ENCODE measurements around the gene TMPRSS3.

TMPRSS3 gene

DNA sequence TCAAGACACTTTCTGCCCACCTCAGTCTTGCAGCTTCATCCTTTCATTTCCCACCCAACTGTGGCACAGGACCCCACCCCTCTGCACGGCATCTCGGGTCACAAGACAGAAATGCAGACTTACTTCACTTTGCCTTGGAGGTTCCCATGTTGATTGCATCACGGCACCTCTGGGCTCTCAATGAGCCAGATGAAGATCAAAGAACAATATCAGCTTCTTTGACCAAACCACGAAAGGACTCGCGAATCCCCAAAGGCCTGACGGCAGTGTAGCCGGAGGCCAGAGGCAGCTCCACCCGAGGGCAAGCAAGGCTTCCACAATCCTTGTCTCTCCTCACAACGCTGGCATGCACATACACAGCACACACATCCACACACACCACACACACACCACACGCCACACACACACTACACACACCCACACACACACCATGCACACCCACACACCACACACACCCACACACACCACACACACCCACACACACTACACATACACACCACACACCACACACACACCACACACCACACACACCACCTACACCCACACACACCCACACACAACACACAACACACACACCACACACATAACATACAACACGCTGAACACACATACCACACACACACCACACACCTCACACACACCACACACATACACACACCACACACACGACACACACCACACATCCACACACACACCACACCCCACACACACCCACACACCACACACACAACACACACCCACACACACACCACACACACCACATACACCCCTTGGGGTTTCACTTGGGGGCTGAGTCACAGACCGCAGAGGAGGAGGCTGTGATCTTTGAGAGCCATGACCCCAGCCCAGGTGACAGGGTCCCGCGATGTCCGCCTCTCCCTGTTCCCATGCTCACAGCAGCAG, 43.7 kb upstream of the TMPRSS3 start (continued):
- TF ChIP-seq, protein P1, sequence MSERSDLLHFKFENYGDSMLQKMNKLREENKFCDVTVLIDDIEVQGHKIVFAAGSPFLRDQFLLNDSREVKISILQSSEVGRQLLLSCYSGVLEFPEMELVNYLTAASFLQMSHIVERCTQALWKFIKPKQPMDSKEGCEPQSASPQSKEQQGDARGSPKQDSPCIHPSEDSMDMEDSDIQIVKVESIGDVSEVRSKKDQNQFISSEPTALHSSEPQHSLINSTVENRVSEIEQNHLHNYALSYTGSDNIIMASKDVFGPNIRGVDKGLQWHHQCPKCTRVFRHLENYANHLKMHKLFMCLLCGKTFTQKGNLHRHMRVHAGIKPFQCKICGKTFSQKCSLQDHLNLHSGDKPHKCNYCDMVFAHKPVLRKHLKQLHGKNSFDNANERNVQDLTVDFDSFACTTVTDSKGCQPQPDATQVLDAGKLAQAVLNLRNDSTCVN (tag by site-specific recombination; optimal IDR thresholded peaks at IDR 0.05): no peak
- TF ChIP-seq ZNF670 (tag by site-specific recombination; IDR thresholded peaks at IDR 0.05; ENCODE audit: low read depth) (peak; percentile 90; the same call in 1 of the 2 replicates), ZBTB48 (tag by site-specific recombination; IDR thresholded peaks at IDR 0.05) (peak; percentile 45; the same call in 1 of the 2 replicates), ZNF785 (tag by site-specific recombination; IDR thresholded peaks at IDR 0.05) (peak; percentile 77), ZNF114 (tag by site-specific recombination; IDR thresholded peaks at IDR 0.05) (no peak), ZNF747 (tag by site-specific recombination; IDR thresholded peaks at IDR 0.05) (no peak), ZFHX2 (tag by site-specific recombination; conservative IDR thresholded peaks at IDR 0.05) (peak; percentile 100), ZNF707 (tag by site-specific recombination; IDR thresholded peaks at IDR 0.05) (peak; percentile 50; the same call in 1 of the 2 replicates), SP7 (tag by site-specific recombination; IDR thresholded peaks at IDR 0.05) (no peak), ZNF776 (tag by site-specific recombination; IDR thresholded peaks at IDR 0.05; ENCODE audit: borderline replicate concordance) (peak; percentile 60; the same call in 1 of the 2 replicates), ZNF660 (tag by site-specific recombination; IDR thresholded peaks at IDR 0.05) (no peak), ZNF175 (tag by site-specific recombination; IDR thresholded peaks at IDR 0.05) (0 out of 2 replicates have a peak, but pooled peaks have one; percentile 45), ZNF555 (tag by site-specific recombination; conservative IDR thresholded peaks at IDR 0.05) (no peak), ZNF560 (tag by site-specific recombination; IDR thresholded peaks at IDR 0.05; ENCODE audit: borderline replicate concordance) (no peak), ZNF521 (tag by site-specific recombination; IDR thresholded peaks at IDR 0.05) (0 out of 2 replicates have a peak, but pooled peaks have one; percentile 49), SALL2 (tag by site-specific recombination; IDR thresholded peaks at IDR 0.05; ENCODE audit: borderline replicate concordance) (peak; percentile 83; the same call in 1 of the 2 replicates)
- TF ChIP-seq, protein P2, sequence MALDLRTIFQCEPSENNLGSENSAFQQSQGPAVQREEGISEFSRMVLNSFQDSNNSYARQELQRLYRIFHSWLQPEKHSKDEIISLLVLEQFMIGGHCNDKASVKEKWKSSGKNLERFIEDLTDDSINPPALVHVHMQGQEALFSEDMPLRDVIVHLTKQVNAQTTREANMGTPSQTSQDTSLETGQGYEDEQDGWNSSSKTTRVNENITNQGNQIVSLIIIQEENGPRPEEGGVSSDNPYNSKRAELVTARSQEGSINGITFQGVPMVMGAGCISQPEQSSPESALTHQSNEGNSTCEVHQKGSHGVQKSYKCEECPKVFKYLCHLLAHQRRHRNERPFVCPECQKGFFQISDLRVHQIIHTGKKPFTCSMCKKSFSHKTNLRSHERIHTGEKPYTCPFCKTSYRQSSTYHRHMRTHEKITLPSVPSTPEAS (tag by site-specific recombination; IDR thresholded peaks at IDR 0.05): peak; percentile 82

DNA sequence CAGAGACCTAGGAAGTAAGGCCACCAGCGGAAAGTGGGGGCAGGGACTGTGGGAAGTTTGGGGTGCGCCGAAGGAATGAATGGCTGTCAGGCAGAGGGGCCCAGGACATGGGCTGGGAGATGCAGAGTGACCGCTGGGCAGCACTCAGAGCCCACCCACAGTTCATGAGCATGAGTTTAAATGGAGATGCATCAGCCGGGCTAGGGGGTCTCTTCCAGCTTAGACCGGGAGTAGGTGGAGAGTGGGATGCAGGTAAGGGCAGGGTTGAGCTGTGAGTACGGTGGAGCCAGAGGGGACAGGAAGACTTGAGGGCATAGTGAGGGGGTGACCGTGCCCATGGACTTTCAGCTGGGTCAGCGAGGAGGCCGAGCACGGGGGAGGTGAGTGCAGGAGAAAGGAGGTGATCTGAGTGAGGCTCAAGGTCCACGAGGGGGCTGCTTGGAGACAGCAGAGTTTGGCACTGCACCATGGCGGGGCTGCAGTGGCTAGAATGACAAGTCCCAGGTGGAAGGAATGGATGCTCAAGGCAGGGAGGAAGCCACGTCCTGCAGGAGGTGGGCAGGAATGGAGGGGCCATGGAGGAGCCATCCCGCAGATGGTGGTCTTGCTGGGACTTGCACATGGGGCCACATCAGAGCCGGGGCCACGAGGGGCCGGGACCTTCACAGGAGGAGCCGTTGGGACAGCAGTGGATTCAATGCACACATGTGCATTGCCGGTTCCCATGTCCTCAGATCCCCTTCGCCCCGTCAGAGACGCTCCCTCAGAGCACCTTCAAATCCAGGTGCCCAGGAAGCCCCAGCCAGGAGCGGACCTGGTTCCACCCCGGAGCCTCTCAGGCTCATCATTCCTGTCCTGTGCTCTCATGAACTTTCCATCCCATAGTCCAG, 42.7 kb upstream of the TMPRSS3 start:
- TF ChIP-seq ZFHX2 (tag by site-specific recombination; conservative IDR thresholded peaks at IDR 0.05) (no peak), ZEB2 (tag by site-specific recombination; IDR thresholded peaks at IDR 0.05) (no peak), ZFP69B (tag by site-specific recombination; IDR thresholded peaks at IDR 0.05) (no peak), KLF10 (tag by site-specific recombination; IDR thresholded peaks at IDR 0.05) (no peak), ZNF24 (tag by site-specific recombination; IDR thresholded peaks at IDR 0.05) (no peak), ZNF843 (tag by site-specific recombination; IDR thresholded peaks at IDR 0.05) (no peak)
- no peak overlapping the region for H3K27ac ChIP-seq (ENCODE audit: extremely low read depth, low read depth, low read length)
- H3K4me3 ChIP-seq (ENCODE audit: low read depth, low read length): no peak overlapping the region
- POLR2A ChIA-PET: no interaction called here
- CTCF ChIA-PET: no interaction called here
- no peaks in the 10 kb centered on the region for H3K4me1 ChIP-seq (ENCODE audit: control insufficient read depth, insufficient read depth, low read length)
- H3K9me3 ChIP-seq (ENCODE audit: control insufficient read depth, insufficient read depth, low read depth, low read length): no peaks in the 10 kb centered on the region
- H3K36me3 ChIP-seq (ENCODE audit: control insufficient read depth in 2 of 2, insufficient read depth in 1 of 2, low read length in 2 of 2): no peaks in the 10 kb centered on the region
